Measurements from ENCODE around the gene RNF212. TPM values are rescaled to one million over a fixed set of nuclear protein-coding genes. Genes with fewer than 3 reads are reported as not detected.
A peak's percentile ranks its signal among the peaks of the same experiment; 100 is the strongest.

The RNF212 gene
- total RNA-seq, 6 donors from 2014 or later = 2.7 to 14.7 (median 5.3) TPM

DNA sequence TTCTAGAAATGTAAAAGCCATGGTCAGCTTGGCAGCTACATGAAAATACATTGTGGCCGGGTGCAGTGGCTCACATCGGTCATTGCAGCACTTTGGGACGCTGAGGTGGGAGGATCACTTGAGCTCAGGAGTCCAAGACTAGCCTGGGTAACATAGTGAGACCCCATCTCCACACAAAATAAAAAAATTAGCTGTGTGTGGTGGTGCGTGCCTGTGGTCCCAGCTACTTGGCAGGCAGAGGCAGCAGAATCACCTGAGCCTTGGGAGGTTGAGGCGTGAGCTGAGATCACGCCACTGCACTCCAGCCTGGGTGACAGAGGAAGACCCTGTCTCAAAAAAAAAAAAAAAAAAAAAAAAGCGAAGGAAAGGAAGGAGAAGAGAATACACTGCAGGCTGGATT, 29.0 kb downstream of the RNF212 start:
- Histone ChIP-seq H3K9me3 (peaks cover 0 to 7% (median 5%) of the 10 kb centered on the region in 4 donors), H3K4me1 (peaks cover 3 to 15% (median 6%) of the 10 kb centered on the region in 4 donors), H3K27me3 (no peaks in the 10 kb centered on the region), H3K4me3 (no peak overlapping the region), H3K36me3 (no peaks in the 10 kb centered on the region), H3K27ac (no peak overlapping the region)
- WGBS, 2 donors = 84% methylated on average over 7 of the region's 7 CpGs
- DNase-seq (no peak), ATAC-seq (ENCODE audit: low FRiP score in 2 of 2) (no peak)
- TF ChIP-seq POLR2A (IDR thresholded peaks at IDR 0.05) (no peak), EP300 (IDR thresholded peaks at IDR 0.05) (no peak), POLR2AphosphoS5 (IDR thresholded peaks at IDR 0.05) (no peak)
- TF ChIP-seq, protein P1, sequence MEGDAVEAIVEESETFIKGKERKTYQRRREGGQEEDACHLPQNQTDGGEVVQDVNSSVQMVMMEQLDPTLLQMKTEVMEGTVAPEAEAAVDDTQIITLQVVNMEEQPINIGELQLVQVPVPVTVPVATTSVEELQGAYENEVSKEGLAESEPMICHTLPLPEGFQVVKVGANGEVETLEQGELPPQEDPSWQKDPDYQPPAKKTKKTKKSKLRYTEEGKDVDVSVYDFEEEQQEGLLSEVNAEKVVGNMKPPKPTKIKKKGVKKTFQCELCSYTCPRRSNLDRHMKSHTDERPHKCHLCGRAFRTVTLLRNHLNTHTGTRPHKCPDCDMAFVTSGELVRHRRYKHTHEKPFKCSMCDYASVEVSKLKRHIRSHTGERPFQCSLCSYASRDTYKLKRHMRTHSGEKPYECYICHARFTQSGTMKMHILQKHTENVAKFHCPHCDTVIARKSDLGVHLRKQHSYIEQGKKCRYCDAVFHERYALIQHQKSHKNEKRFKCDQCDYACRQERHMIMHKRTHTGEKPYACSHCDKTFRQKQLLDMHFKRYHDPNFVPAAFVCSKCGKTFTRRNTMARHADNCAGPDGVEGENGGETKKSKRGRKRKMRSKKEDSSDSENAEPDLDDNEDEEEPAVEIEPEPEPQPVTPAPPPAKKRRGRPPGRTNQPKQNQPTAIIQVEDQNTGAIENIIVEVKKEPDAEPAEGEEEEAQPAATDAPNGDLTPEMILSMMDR (IDR thresholded peaks at IDR 0.05) = no peak

DNA sequence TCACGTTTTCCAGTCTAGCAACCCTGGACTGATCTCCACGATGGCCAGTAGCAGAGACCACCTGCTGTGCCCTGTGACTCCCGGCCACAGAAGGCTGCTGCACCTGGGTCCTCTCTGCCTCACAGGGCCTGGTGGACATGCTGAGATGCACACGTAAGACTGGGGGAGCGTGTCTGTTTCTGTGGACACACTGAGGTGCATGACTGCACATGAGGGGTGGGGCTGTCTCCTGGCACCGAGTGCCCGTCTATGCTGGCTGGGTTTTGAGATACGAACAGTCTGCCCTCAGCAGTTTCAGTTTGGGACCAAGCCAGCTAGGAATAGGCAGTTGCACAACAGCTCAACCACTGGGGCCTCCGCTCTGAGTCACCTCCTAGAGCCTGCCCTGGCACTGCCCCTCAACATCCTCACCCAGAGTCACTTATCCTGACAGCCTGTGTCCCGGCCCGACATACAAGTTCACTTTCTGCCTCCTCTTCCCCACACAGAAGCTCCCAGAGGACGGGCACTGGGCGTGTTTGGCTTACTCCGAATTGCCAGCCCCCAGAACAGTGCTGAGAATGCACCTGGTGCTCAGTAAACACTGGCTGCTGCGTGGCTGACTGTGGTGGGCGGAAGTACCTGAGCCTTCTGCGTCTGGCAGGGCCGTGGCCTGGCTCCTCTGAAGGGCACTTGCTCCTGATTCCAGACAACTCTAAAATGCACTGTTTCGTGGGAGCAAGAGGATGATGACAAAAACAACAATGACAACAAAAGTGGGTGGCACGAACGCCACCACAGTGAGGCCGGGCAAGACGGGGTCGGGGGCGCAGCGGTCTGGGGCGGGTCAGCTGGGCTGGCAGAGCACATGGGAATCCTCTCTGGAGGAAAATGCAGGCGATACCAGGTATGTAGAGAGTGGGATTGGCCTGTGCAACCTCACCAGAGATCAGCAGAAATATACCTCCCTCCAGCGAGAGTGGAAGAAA, 30.9 kb downstream of the RNF212 start:
- Histone ChIP-seq H3K9me3 (no peaks in the 10 kb centered on the region), H3K36me3 (no peaks in the 10 kb centered on the region), H3K27me3 (no peaks in the 10 kb centered on the region), H3K4me1 (peaks cover 3 to 15% (median 6%) of the 10 kb centered on the region in 4 donors), H3K27ac (peak overlapping the region in 2 of 4 donors; percentile 21 to 72), H3K4me3 (peak overlapping the region in 2 of 4 donors; percentile 1 to 15)
- 61 to 74% methylated on average over 17 to 29 of the region's 29 CpGs for WGBS, 2 donors
- DNase-seq = peak in 1 of 2 donors; percentile 92
- ATAC-seq (ENCODE audit: low FRiP score in 2 of 2) = peak; percentile 88 to 94
- no peak for TF ChIP-seq EP300 (IDR thresholded peaks at IDR 0.05)
- peak in 1 of 4 donors; percentile 25 for TF ChIP-seq POLR2A (IDR thresholded peaks at IDR 0.05)
- TF ChIP-seq POLR2AphosphoS5 (IDR thresholded peaks at IDR 0.05) = no peak
- TF ChIP-seq, protein P1 (IDR thresholded peaks at IDR 0.05) = peak in 1 of 6 experiments; percentile 10

DNA sequence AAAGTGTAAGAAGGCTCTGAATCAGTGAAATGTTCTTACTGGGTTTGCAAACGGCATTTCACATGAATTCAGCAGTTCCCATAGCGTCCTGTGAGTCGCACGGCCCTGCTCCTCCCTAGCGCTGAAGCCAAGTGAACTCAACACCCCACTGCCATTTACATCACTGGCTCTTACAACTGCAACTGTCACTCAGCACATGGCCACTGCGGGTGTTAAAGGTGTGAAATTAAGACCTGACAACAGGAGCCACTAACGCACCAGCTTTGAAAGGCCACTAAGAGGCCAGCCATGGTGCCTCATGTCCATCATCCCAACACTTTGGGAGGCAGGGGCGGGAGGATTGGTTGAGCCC, 31.7 kb downstream of the RNF212 start:
- no peaks in the 10 kb centered on the region for H3K27me3 ChIP-seq
- 70 to 82% methylated on average over 8 of the region's 8 CpGs for WGBS, 2 donors

DNA sequence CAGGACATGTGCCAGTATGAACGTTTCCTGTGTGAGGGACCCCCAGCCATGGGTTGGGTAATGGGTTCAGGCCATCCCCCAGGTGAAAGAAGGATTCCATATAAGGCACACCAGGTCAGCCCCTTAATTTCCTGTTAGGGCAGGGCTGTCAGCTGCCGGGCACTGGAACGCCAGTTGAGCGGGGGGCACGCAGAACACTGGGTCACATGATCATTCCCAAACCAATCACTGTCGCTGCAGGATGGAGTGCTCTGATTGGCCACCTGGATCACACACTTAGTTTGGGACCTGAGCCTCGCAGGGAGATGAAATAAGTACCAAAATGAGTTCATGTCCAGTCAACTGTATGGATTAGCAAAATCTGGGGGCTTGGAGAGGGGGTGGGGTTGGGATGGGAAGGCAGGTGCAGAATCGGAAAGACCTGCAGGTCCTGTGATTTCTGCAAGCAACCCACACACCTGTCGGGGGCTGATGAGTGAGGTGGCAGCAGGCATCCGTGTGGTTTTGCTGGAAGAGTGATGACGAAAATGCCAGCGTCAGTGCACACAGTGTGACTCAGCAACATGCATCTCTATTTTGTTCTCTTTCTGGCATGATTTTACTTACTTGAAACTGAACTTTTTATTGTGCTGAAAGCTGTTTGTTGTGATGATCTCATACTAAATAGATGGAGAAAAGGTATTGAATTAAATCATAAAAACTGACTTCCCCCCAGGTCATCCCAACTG, 32.2 kb downstream of the RNF212 start:
- Histone ChIP-seq H3K9me3 (no peaks in the 10 kb centered on the region), H3K4me3 (no peak overlapping the region), H3K27me3 (no peaks in the 10 kb centered on the region), H3K4me1 (peaks cover 3 to 15% (median 6%) of the 10 kb centered on the region in 4 donors), H3K27ac (no peak overlapping the region), H3K36me3 (no peaks in the 10 kb centered on the region)
- no peak for TF ChIP-seq POLR2A (IDR thresholded peaks at IDR 0.05)
- no peak for TF ChIP-seq EP300 (IDR thresholded peaks at IDR 0.05)
- TF ChIP-seq POLR2AphosphoS5 (IDR thresholded peaks at IDR 0.05) = no peak
- TF ChIP-seq, protein P1 (IDR thresholded peaks at IDR 0.05) = no peak
- DNase-seq (no peak), ATAC-seq (ENCODE audit: low FRiP score in 2 of 2) (no peak)
- WGBS, 2 donors = 67 to 82% methylated on average over 8 to 12 of the region's 12 CpGs

More for the DNA sequence above, 31.7 kb downstream of the RNF212 start:
- DNase-seq (no peak), ATAC-seq (ENCODE audit: low FRiP score in 2 of 2) (peak in 1 of 2 donors; percentile 5)
- H3K9me3 ChIP-seq = no peaks in the 10 kb centered on the region
- no peaks in the 10 kb centered on the region for H3K36me3 ChIP-seq
- H3K27ac ChIP-seq = peak overlapping the region in 1 of 4 donors; percentile 21
- TF ChIP-seq POLR2A (IDR thresholded peaks at IDR 0.05) (no peak), EP300 (IDR thresholded peaks at IDR 0.05) (no peak), POLR2AphosphoS5 (IDR thresholded peaks at IDR 0.05) (no peak)
- TF ChIP-seq, protein P1 (IDR thresholded peaks at IDR 0.05) = no peak
- no peak overlapping the region for H3K4me3 ChIP-seq
- peaks cover 3 to 15% (median 6%) of the 10 kb centered on the region in 4 donors for H3K4me1 ChIP-seq

Data from upper lobe of left lung (tissue), 6 donors.